ENCODE results near the gene PAX8. TPM values are rescaled to one million over a fixed set of nuclear protein-coding genes. Genes with fewer than 3 reads are reported as not detected.

Gene PAX8
- 0.48 and 1.3 TPM in 2 replicates for total RNA-seq

GRCh38 chr2:113278742-113279139 lies at the start of gene PAX8:
Gene PAX8, minus strand, starts transcription at chr2:113278921. Its CDS starts 527 bp downstream, at chr2:113278394.

GRCh38 chr2:113173542-113174375 lies 105.0 kb downstream of the PAX8 start, which contains the start of gene PSD4:
Gene PSD4, plus strand, starts transcription at chr2:113173971. Its CDS starts 8,486 bp downstream, at chr2:113182457.

Other genes with a start within 250 kb of the PAX8 start
- not detected in 2 replicates for gene IL36B, start 226.1 kb downstream of the PAX8 start, total RNA-seq
- not detected in 2 replicates for gene IL36RN, start 219.7 kb downstream of the PAX8 start, total RNA-seq
- not detected in 2 replicates for gene IL1F10, start 211.0 kb downstream of the PAX8 start, total RNA-seq
- not detected in 2 replicates for gene IL1RN, start 151.3 kb downstream of the PAX8 start, total RNA-seq
- gene PSD4, start 105.0 kb downstream of the PAX8 start, total RNA-seq: 0.57 and 0.65 TPM in 2 replicates
- gene ZNG1B, start 158.8 kb upstream of the PAX8 start, total RNA-seq: 18.3 and 23.6 TPM in 2 replicates
- under 0.01 TPM in 1 of 2 replicates, not detected in the other for gene FOXD4L1, start 219.7 kb upstream of the PAX8 start, total RNA-seq